ENCODE measurements around the gene TBL1Y. TPM values are rescaled to one million over a fixed set of nuclear protein-coding genes. Genes with fewer than 3 reads are reported as not detected.

Gene TBL1Y
- total RNA-seq, 1 experiment from 2014 or later = not detected

DNA sequence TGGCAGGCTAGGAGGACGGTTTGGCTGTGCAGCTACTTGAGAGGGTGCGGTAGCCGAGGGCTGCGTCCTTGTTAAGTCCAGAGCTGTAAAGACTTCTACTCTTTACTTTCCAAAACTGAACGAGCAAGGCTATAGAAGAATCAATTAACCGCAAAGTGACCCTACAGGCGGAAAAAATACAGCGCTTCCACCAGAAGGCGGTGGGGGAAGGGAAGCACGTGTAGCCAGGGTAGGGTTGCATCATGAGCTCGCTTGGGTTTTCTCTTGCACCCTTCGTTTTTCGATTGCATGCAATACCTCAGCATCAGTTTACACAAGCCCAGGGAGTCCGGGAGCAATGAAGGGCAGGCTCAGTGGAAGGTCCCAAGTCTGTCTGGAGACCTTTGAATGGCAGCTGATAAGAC is 1.4 kb upstream of the TBL1Y start:
- no peaks in the 10 kb centered on the region for H3K36me3 Mint-ChIP-seq (ENCODE audit: insufficient read depth, unreplicated experiment)
- no peak for DNase-seq

GRCh38 chrY:6909856-6910255 is 641 bp upstream of the TBL1Y start:
- no peaks in the 10 kb centered on the region for H3K9me3 Mint-ChIP-seq (ENCODE audit: low read depth, unreplicated experiment)
- no peaks in the 10 kb centered on the region for H3K4me1 Mint-ChIP-seq (ENCODE audit: low read depth, unreplicated experiment)
- no peaks in the 10 kb centered on the region for H3K36me3 Mint-ChIP-seq (ENCODE audit: insufficient read depth, unreplicated experiment)
- H3K4me3 Mint-ChIP-seq (ENCODE audit: low read depth, unreplicated experiment) = no peak overlapping the region
- BruUV-seq (replicated peaks) = no TSS peak
- intact Hi-C loops (cut with micrococcal nuclease; ENCODE audit: unreplicated experiment) = no loop called here
- H3K27me3 Mint-ChIP-seq (ENCODE audit: unreplicated experiment) = no peaks in the 10 kb centered on the region
- DNase-seq = no peak
- TF ChIP-seq, protein P1, sequence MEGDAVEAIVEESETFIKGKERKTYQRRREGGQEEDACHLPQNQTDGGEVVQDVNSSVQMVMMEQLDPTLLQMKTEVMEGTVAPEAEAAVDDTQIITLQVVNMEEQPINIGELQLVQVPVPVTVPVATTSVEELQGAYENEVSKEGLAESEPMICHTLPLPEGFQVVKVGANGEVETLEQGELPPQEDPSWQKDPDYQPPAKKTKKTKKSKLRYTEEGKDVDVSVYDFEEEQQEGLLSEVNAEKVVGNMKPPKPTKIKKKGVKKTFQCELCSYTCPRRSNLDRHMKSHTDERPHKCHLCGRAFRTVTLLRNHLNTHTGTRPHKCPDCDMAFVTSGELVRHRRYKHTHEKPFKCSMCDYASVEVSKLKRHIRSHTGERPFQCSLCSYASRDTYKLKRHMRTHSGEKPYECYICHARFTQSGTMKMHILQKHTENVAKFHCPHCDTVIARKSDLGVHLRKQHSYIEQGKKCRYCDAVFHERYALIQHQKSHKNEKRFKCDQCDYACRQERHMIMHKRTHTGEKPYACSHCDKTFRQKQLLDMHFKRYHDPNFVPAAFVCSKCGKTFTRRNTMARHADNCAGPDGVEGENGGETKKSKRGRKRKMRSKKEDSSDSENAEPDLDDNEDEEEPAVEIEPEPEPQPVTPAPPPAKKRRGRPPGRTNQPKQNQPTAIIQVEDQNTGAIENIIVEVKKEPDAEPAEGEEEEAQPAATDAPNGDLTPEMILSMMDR (IDR thresholded peaks at IDR 0.05; ENCODE audit: unreplicated experiment) = no peak
- H3K27ac Mint-ChIP-seq (ENCODE audit: unreplicated experiment) = no peak overlapping the region
- CTCF ChIA-PET = no interaction called here

More for the DNA sequence above, 1.4 kb upstream of the TBL1Y start:
- Mint-ChIP-seq H3K27ac (ENCODE audit: unreplicated experiment) (no peak overlapping the region), H3K27me3 (ENCODE audit: unreplicated experiment) (no peaks in the 10 kb centered on the region), H3K4me1 (ENCODE audit: low read depth, unreplicated experiment) (no peaks in the 10 kb centered on the region), H3K9me3 (ENCODE audit: low read depth, unreplicated experiment) (no peaks in the 10 kb centered on the region), H3K4me3 (ENCODE audit: low read depth, unreplicated experiment) (no peak overlapping the region)
- intact Hi-C loops (cut with micrococcal nuclease; ENCODE audit: unreplicated experiment) = no loop called here
- CTCF ChIA-PET = no interaction called here
- no TSS peak for BruUV-seq (replicated peaks)
- TF ChIP-seq, protein P1 (IDR thresholded peaks at IDR 0.05; ENCODE audit: unreplicated experiment) = no peak

DNA sequence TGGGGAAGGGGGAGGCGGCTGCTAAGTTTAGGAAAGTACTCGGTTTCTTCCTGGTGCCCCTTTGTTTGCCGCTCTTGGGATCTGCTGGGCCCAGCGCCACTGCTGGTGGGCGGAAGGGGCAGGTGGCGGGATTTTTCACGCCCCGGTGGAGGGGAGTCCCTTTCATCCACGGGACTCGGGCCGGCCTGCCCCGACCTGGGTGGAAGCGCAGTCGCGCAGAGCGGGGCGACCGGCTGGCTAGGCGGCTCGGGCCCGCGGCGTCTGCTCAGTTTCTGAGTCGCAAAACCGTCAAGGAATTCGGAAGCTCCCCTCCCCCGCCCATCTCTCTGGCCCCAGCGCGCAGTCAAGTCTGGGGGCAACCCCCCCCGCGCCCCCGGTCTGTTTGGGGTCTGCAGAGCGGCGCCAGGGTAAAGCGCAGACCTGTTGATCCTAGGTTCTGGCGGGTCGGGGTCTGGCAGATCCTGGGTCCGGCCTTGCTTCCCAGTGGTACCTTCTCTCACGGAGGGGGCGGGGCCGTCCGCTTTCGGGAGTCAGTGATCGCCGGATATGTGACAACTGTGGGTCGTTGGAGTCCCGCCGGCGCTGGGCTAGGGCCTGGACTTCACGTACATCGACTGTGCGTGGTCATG is 870 bp downstream of the TBL1Y start, which contains the start of gene AMELY:
Gene AMELY (minus strand): TSS at position 500 of the 629 bp plus-strand sequence. CDS start 39,144 bp downstream, outside the sequence.
- Mint-ChIP-seq H3K27me3 (ENCODE audit: unreplicated experiment) (no peaks in the 10 kb centered on the region), H3K4me3 (ENCODE audit: low read depth, unreplicated experiment) (no peak within 1 kb of the TSS)
- TF ChIP-seq, protein P1 (IDR thresholded peaks at IDR 0.05; ENCODE audit: unreplicated experiment) = no peak

DNA sequence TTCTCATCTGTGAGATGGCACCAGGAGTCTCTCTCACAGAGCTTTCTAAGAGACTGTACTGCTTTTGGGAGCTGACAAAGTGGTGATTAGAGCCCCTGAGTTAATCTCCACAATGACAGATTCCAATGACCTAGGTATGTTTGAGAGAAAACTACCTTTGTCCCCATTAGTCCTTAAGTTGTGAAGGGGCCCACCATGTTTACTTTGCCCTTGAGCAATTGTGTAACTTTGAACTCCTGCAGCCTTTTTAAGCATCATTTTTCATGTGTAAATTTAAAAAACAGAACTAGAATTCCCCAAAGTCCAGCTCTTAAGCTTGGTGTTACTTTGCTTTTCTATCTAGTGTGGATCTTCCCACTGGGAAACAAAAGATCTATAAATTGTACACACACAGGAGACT is 2.9 kb downstream of the TBL1Y start:
- Mint-ChIP-seq H3K4me1 (ENCODE audit: low read depth, unreplicated experiment) (no peaks in the 10 kb centered on the region), H3K36me3 (ENCODE audit: insufficient read depth, unreplicated experiment) (no peaks in the 10 kb centered on the region), H3K27me3 (ENCODE audit: unreplicated experiment) (no peaks in the 10 kb centered on the region), H3K4me3 (ENCODE audit: low read depth, unreplicated experiment) (no peak overlapping the region), H3K27ac (ENCODE audit: unreplicated experiment) (no peak overlapping the region), H3K9me3 (ENCODE audit: low read depth, unreplicated experiment) (no peaks in the 10 kb centered on the region)
- CTCF ChIA-PET = no interaction called here
- no peak for DNase-seq
- TF ChIP-seq, protein P1 (IDR thresholded peaks at IDR 0.05; ENCODE audit: unreplicated experiment) = no peak
- intact Hi-C loops (cut with micrococcal nuclease; ENCODE audit: unreplicated experiment) = no loop called here
- BruUV-seq (replicated peaks) = no TSS peak

More for the DNA sequence above, 870 bp downstream of the TBL1Y start, which contains the start of gene AMELY:
- CTCF ChIA-PET = no interaction called here
- Mint-ChIP-seq H3K36me3 (ENCODE audit: insufficient read depth, unreplicated experiment) (no peaks in the 10 kb centered on the region), H3K9me3 (ENCODE audit: low read depth, unreplicated experiment) (no peaks in the 10 kb centered on the region), H3K4me1 (ENCODE audit: low read depth, unreplicated experiment) (no peaks in the 10 kb centered on the region), H3K27ac (ENCODE audit: unreplicated experiment) (no peak within 1 kb of the TSS)
- DNase-seq = no peak
- intact Hi-C loops (cut with micrococcal nuclease; ENCODE audit: unreplicated experiment) = no loop called here
- no TSS peak for BruUV-seq (replicated peaks)

All from Calu3 (cell line).